SK-N-DZ (cell line): ENCODE results near the gene PLP2.

Experiments
- DNase-seq: peaks from one replicate; pipeline ENCODE4 v3.0.0-alpha.2; 2015; ENCODE audit warnings: low spot score

The PLP2 gene

DNA sequence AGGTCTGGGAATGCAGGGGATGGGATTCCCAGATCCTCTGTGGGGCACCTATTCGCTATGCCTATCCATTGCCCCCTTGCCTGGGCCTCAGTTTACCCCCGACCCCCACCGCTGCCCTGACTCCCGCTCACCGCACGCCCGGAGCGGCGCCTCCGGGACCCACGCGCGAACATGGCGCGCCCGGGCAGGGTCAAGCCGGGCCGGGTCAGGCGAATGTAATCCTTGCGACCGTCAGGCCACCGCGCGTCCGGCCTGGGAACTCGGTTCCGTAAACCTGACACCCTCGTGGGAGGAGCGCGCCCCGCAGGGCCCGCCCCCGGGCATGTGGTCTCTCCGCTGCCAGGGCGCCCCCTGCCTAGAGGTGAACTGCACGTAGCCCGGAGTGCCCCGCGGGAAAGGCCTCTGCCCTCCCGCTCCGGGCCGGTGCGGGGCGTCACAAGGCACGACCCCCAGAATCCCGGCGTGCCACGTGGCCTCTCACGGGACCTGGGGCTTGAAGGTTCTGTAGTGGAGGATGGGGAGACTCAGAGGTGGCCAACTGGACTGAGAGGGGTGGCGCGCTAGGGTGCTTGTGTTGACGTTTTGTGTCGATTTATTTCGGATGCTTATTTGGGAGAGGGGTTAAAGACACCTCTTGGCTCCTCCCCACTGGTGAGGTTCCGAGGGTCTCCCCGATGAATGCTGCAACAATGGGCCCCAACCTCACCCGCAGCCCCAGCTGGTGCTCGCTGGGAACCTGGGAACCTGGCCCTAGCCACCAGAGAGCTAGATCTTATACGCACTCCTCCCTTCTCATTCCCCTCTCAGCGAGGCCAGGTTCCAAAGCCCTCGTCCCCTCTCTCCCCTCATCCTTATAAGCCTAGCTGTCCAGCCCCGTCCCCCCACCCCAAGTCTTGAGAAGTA lies 14.7 kb downstream of the PLP2 start, which contains the start of gene PRICKLE3:
PRICKLE3 (minus strand) TSS at position 249 of the 903 bp plus-strand sequence; CDS start at position 173, 76 bp downstream.
- DNase-seq: no peak

GRCh38 chrX:49187028-49187394 lies 15.3 kb downstream of the PLP2 start:
- no peak for DNase-seq

DNA sequence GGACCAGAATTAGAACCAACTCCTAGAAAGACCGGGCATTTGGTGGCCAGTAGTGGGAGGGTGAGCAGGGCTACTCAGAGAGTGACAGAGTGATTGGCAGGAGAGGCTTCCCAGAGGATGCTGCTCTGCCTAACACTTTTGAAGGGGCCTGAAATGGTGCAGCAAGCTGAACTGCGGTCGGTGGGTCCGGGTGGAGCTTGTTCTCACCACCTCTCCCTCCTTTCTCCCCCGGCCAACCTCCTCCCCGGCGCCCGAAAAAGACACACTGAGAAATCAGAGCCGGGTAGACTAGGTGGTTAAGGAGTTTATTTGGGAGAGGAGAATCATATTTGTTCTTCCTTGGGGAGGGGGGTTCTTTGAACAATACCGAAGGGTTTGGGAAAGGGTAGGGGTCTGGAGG lies 15.8 kb downstream of the PLP2 start:
- DNase-seq: no peak

GRCh38 chrX:49188468-49189076 lies 16.9 kb downstream of the PLP2 start:
- DNase-seq: no peak

DNA sequence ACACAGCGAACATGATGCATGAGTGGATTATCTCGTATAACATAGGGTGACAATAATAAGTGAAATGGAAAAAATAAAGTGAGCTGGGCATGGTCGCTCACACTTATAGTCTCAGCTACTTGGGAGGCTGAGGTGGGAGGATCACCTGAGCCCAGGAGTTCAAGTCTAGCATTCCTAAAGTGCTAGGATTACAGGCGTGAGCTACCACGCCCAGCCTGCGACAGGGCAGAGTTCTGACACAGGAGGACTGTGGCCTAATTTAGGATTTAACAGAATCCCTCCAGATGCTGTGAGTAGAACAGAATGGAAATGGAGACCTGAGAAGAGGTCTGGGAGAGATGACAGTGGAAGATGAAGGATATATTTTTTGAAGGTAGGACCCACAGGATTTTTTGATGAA lies 17.9 kb downstream of the PLP2 start:
- DNase-seq: no peak

- DNase-seq: peak; percentile 99
Observed at GRCh38 chrX:49190821-49191573, 19.3 kb downstream of the PLP2 start.

DNA sequence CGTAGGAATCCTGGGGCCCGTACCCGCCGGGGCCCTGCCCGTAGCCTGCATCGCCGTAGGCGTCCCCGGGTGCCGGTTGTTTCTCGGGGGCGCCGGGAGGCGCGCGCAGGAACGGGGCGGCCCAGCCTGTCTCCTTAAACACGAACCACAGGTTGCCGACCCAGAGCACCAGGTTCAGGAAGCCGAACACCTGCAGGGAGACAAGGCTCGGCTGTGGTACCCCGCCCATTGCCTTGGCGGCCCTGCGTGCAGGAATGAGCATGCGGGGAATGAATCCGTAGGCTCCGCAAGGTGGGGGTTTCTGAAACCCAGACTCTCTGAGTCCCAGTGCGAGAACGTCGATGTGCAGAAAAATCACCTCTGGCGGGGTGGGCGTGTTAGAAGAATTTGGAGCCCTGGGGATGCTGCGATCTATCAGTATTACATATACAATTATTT lies 19.9 kb downstream of the PLP2 start:
- DNase-seq: no peak

GRCh38 chrX:49192722-49193328 lies 21.1 kb downstream of the PLP2 start:
- DNase-seq: peak; percentile 32

DNA sequence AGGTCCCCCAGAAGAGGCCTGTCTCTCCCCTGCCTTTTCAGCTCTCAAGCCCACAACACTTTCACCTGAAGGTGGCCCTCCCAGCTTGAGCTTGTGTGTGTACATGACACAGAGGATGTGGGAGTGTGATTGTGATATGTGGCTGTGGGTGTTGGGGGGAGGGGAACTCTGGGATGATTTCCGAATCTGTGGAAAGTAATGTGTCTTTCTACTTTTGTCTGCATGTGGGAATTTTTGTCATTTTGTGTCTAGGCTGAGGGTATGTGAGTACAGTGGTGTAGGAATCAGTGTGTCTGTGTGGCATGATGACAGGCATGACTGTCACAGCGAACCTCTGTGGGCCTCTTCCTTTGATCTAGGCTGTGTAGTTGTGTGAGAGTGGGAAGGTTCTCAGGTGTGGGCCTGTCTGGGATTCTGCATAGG lies 21.9 kb downstream of the PLP2 start:
- DNase-seq: no peak

DNA sequence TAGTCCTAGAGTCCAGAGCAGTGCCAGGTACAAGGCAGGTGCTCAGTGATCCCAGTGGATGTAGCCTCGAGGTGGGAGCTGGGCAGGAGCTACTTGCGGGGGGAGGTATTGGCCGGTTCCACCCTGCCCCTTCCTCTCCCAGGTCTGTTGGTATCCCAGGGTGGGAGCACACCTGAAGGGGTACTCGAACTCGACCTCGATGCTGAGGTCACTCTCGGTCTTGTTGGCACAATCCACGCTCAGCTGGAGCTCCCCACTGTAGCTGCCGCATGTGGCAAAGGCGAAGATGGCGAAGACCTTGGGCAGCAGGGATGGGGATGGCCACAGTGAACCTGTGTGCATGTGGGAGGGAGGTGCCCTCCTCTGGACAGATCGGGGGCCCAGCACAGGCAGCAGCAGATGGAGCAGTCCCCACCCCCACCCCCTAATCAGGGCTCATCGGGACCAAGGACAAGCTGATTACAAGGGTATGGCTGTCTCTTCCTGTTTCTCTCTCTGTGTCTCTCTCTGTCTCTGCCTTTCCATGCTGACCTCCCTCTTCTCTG lies 25.9 kb downstream of the PLP2 start:
- DNase-seq: no peak

GRCh38 chrX:49198540-49199314 lies 27.0 kb downstream of the PLP2 start:
- DNase-seq: no peak

- no peak for DNase-seq
Observed at GRCh38 chrX:49199315-49199595, 27.6 kb downstream of the PLP2 start.

DNA sequence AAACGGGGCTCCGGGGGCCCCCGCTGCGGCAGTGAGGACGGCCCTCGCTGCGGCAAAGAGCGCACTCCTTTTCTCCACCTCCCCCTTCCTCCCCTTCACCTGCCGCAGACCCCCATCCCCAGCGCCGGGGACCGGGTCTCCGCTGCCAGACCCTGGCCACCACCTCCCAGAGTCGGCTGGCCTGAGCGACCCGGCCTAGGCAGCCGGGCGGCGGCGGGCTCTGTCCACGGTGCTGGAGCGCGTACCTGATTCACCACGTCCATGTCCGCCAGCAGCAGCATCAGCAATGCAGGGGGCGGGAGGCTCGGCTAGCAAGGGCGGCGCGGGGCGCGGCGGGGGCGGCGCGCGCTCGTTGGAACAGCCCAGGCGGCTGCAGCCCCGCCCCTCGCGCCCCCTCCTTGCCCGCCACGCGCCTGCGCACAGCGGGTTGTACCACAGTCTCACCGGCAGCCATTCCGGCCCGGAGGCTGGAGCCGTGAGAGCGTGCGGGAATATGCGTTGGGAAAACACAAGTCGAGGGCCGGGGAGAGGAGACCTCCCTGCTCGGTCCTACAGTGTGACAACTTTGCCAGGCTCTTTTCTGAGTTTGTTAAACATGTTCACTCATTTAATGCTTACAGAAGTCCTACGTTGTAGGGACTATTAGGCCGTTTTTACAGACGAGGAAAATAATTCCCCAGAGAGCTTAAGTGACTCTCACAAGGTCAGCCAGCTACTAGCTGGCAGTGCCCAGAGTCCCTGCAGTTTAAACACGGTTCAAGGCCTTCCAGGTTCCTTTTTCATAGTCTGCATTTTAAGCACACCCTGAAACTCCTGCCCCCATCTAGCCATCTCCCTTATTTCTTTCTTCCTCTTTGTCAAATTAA lies 28.4 kb downstream of the PLP2 start, which contains the start of gene SYP:
SYP (minus strand) TSS at position 288 of the 866 bp plus-strand sequence; CDS start at position 281, 7 bp downstream.
- peak; percentile 77 for DNase-seq

DNA sequence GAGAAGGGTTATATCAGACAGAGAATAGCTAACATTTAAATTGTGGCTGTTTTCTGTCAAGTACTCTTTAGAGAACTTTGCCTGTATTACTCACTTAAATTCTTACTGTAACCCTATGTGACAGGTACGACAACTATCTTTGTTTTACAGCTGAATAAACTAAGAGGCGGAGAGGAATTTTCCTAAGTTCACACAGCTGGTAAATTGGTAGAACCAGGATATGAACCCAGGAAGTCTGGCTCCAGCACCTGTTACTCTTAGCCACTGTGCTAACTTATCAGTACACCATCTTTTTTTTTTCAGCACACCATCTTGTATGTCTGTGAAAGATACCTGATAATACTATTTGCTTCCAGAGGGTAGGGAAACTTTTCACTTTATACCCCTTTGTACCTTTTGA lies 30.3 kb downstream of the PLP2 start:
- DNase-seq: no peak

GRCh38 chrX:49203536-49203935 lies 31.8 kb downstream of the PLP2 start:
- no peak for DNase-seq

DNA sequence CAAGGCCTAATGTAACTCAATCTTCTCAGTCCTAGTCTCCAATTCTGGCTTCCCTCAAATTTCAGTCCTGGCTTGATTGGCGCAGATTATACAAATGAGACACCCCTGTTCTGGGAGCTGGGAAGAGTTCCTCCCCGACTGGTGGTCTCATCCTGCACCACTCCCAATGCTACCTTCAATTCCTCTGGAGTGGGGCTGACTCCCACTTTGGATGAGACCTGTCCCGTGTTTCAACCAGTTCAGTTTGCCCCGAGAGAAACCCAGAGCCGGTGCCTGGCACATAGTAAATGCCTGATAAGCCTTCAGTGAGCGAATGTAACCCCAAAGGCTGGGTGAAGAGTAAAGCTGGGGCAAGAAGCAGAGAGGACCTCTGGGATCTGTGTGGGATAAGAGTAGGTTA lies 32.3 kb downstream of the PLP2 start:
- DNase-seq: no peak

DNA sequence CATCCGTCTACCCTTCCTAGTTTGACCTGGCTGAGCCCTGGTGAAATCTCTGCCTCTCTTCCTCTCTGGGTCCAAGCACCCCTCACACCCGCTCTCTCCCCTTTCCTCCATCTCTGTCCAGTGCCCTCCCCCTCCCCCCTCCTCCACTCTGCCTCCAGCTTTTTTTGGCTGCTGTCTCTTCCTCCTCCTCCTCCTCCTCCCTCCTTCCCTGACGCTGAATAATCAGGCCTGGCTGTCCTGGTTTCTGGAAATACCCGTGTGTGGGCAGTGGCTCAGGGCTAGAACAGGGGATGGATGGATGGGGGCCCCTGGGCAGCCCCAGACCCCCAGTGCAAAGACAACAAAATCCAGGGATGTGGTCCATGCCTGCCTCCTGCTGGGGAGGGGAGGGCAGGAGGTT lies 33.0 kb downstream of the PLP2 start:
- DNase-seq: no peak

- no peak for DNase-seq
Observed at GRCh38 chrX:49205443-49205842, 33.7 kb downstream of the PLP2 start.

- no peak for DNase-seq
Observed at GRCh38 chrX:49206543-49206942, 34.8 kb downstream of the PLP2 start.

DNA sequence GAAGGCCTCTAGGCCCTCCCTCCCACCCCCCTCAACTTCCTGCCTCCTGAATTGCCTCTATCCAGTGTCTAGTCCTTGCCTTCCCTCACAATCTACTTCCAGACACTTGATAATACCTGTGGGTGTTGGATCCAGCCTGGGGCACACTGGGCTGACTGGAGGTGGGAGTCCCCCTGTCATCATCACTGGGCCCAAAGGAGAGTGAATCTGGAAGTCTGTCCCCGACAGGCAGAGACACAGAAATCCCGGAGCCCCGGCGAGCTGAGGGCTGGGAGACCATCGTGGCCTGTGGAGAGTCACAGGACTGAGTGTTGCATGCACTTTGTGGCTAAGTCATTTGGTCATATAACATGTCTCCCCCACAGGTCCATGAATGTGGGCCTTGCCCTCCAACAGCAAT lies 36.7 kb downstream of the PLP2 start:
- no peak for DNase-seq
